Panc1 (cell line): ENCODE results near the gene FAM110C.

Experiments
- POLR2AphosphoS5 ChIP-seq: IDR thresholded peaks from 2 replicates; pipeline ENCODE4 v1.6.1; 2012; ENCODE audit warnings: mild to moderate bottlenecking, low read depth, low read length, moderate library complexity
- TF ChIP-seq, protein P1 (sequence below): fragments of 450-650 bp; IDR thresholded peaks from 2 replicates; pipeline ENCODE4 v1.5.1; 2017; ENCODE audit warnings: mild to moderate bottlenecking
- TF ChIP-seq, protein P2 (sequence below), 2 experiments: IDR thresholded peaks; 2 replicates each; pipeline ENCODE4 v1.6.1; 2011 to 2012; ENCODE audit warnings: low read depth in 2 of 2, control low read depth in 1 of 2, low read length in 1 of 2, mild to moderate bottlenecking in 1 of 2, moderate library complexity in 1 of 2; ENCODE audit not compliant: insufficient read depth in 1 of 2

DNA sequence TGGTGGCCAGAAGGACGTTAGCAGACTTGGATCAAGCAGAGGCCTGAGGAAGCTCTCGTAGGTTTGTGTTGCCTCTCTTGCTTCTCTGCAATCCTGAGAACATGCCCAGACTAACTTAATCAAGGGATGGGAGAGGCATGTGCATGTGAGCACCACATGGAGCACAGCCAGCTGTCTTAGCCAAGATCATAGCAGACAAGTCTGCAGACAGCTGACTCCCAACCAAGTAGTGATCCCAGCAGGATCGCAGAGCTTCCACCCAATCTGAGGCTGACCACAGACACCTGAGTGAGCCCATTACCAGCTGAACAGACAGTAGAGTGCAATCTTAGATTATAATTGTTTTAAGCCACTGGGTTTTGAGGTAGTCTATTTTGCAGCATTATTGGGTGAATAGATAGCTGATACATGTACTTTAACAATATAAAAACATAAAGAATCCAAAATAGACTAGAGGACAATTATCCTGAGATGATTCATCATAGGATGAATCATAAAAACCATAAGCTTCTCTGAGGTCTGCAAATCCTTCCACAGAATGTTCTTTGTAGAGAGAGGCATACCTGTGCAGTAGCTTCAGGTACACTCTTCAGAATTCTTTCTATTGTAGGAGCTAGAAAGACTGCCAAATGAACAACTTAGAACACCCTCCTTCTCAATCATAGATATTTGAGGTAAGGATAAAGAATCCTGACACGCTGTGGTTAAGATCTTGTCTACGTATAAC, 25.2 kb upstream of the FAM110C start:
- TF ChIP-seq, protein P1, sequence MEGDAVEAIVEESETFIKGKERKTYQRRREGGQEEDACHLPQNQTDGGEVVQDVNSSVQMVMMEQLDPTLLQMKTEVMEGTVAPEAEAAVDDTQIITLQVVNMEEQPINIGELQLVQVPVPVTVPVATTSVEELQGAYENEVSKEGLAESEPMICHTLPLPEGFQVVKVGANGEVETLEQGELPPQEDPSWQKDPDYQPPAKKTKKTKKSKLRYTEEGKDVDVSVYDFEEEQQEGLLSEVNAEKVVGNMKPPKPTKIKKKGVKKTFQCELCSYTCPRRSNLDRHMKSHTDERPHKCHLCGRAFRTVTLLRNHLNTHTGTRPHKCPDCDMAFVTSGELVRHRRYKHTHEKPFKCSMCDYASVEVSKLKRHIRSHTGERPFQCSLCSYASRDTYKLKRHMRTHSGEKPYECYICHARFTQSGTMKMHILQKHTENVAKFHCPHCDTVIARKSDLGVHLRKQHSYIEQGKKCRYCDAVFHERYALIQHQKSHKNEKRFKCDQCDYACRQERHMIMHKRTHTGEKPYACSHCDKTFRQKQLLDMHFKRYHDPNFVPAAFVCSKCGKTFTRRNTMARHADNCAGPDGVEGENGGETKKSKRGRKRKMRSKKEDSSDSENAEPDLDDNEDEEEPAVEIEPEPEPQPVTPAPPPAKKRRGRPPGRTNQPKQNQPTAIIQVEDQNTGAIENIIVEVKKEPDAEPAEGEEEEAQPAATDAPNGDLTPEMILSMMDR: no peak
- TF ChIP-seq, protein P2, sequence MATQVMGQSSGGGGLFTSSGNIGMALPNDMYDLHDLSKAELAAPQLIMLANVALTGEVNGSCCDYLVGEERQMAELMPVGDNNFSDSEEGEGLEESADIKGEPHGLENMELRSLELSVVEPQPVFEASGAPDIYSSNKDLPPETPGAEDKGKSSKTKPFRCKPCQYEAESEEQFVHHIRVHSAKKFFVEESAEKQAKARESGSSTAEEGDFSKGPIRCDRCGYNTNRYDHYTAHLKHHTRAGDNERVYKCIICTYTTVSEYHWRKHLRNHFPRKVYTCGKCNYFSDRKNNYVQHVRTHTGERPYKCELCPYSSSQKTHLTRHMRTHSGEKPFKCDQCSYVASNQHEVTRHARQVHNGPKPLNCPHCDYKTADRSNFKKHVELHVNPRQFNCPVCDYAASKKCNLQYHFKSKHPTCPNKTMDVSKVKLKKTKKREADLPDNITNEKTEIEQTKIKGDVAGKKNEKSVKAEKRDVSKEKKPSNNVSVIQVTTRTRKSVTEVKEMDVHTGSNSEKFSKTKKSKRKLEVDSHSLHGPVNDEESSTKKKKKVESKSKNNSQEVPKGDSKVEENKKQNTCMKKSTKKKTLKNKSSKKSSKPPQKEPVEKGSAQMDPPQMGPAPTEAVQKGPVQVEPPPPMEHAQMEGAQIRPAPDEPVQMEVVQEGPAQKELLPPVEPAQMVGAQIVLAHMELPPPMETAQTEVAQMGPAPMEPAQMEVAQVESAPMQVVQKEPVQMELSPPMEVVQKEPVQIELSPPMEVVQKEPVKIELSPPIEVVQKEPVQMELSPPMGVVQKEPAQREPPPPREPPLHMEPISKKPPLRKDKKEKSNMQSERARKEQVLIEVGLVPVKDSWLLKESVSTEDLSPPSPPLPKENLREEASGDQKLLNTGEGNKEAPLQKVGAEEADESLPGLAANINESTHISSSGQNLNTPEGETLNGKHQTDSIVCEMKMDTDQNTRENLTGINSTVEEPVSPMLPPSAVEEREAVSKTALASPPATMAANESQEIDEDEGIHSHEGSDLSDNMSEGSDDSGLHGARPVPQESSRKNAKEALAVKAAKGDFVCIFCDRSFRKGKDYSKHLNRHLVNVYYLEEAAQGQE (IDR thresholded peaks at IDR 0.05; ENCODE audit: insufficient read depth in 1 of 2, low read depth in 2 of 2, low read length in 1 of 2): no peak
- TF ChIP-seq POLR2AphosphoS5: no peak
